Endothelial cell of umbilical vein (primary cell): Measurements from ENCODE around the gene REPIN1. TPM values are rescaled to one million over a fixed set of nuclear protein-coding genes. Genes with fewer than 3 reads are reported as not detected.

Source experiments
- BruUV-seq: library from RNA; stranded (reverse); fragments of 400-500 nt; replicated peaks from 2 replicates; lab custom pipeline; 2021; lab: Mats Ljungman, UMichigan
- CTCF ChIA-PET: fragments of 300-600, 350-600 bp; sonication (Branson Sonifier 250); formaldehyde crosslinking; loops from one replicate; lab custom pipeline; 2021; ENCODE audit warnings: antibody characterized with exemption, inconsistent platforms; lab: Charles Lee
- POLR2A ChIA-PET: fragments of 300-600, 350-600 bp; sonication (Branson Sonifier 250); formaldehyde crosslinking; loops from one replicate; lab custom pipeline; 2021; ENCODE audit warnings: antibody characterized with exemption, inconsistent platforms; lab: Charles Lee
- DNase-seq: peaks from one replicate; pipeline ENCODE4 v3.0.0-alpha.2; 2011; ENCODE audit warnings: low read depth, low spot score
- FAIRE-seq: peaks from 2 replicates; lab custom pipeline; 2011; peaks lifted over from hg19 to GRCh38; lab: Jason Lieb, UNC
- H2AFZ ChIP-seq: 2 replicates; pipeline ENCODE4 v1.6.0; 2012; ENCODE audit warnings: low read depth, low read length, control low read depth, inconsistent platforms
- H3K27ac ChIP-seq: 2 replicates; pipeline ENCODE4 v1.5.1; 2011; ENCODE audit warnings: low read depth, mild to moderate bottlenecking, control low read depth, low read length, moderate library complexity; ENCODE audit not compliant: insufficient read depth
- H3K27me3 ChIP-seq, 2 experiments: 2 replicates each; pipeline versions ENCODE4 v1.6.0 to v1.6.1; 2011; ENCODE audit warnings: low read length in 2 of 2, mixed read lengths in 1 of 2; ENCODE audit not compliant: control insufficient read depth in 2 of 2, insufficient read depth in 2 of 2
- H3K36me3 ChIP-seq, 2 experiments: 2 replicates in 1 of 2; 3 replicates in 1 of 2; pipeline ENCODE4 v1.5.1; 2011; ENCODE audit warnings: low read length in 2 of 2, mild to moderate bottlenecking in 1 of 2, moderate library complexity in 1 of 2; ENCODE audit not compliant: control insufficient read depth in 2 of 2, insufficient read depth in 2 of 2; ENCODE audit errors: extremely low read depth in 1 of 2
- H3K4me1 ChIP-seq: 3 replicates; pipeline ENCODE4 v1.5.1; 2011; ENCODE audit warnings: mild to moderate bottlenecking, low read length; ENCODE audit not compliant: control insufficient read depth, insufficient read depth; ENCODE audit errors: extremely low read depth
- H3K4me2 ChIP-seq: 2 replicates; pipeline ENCODE4 v1.6.1; 2011; ENCODE audit warnings: low read length, control low read depth, mixed read lengths; ENCODE audit not compliant: insufficient read depth
- H3K4me3 ChIP-seq, 3 experiments: fragments of 200-600 bp in 1 of 3; sonication (generic), shearing (Covaris generic) in 1 of 3; replicated peaks in 1 of 3; 2 replicates each; pipeline ENCODE4 v1.5.1; 2011 to 2016; ENCODE audit warnings: control low read depth in 3 of 3, low read length in 3 of 3, mild to moderate bottlenecking in 2 of 3, inconsistent platforms in 1 of 3, low read depth in 1 of 3, moderate library complexity in 1 of 3; ENCODE audit not compliant: insufficient read depth in 1 of 3
- H3K79me2 ChIP-seq: 2 replicates; pipeline ENCODE4 v1.6.0; 2012; ENCODE audit warnings: low read length, inconsistent platforms; ENCODE audit not compliant: control insufficient read depth, insufficient read depth
- H3K9ac ChIP-seq: replicated peaks from 2 replicates; pipeline ENCODE3; 2011; ENCODE audit warnings: low read length, control low read depth; ENCODE audit not compliant: insufficient read depth; ENCODE audit errors: extremely low read depth
- H3K9me1 ChIP-seq: replicated peaks from 3 replicates; pipeline ENCODE4 v1.6.0; 2011; ENCODE audit warnings: mild to moderate bottlenecking, low read length; ENCODE audit not compliant: control insufficient read depth, insufficient read depth; ENCODE audit errors: extremely low read depth
- H3K9me3 ChIP-seq: replicated peaks from 2 replicates; pipeline ENCODE4 v1.5.1; 2012; ENCODE audit warnings: low read length, inconsistent platforms; ENCODE audit not compliant: control insufficient read depth, insufficient read depth
- H4K20me1 ChIP-seq: replicated peaks from 2 replicates; pipeline ENCODE3; 2011; ENCODE audit warnings: mild to moderate bottlenecking, low read length; ENCODE audit not compliant: control insufficient read depth, insufficient read depth; ENCODE audit errors: extremely low read depth
- CTCF ChIP-seq, 2 donors: IDR thresholded peaks; 1 replicate in 1 of 2; 2 replicates in 1 of 2; pipeline ENCODE4 v1.5.1; 2011; ENCODE audit warnings: low read length in 2 of 2, mild to moderate bottlenecking in 2 of 2, moderate library complexity in 2 of 2, control low read depth in 1 of 2, inconsistent platforms in 1 of 2, low read depth in 1 of 2; ENCODE audit not compliant: insufficient read depth in 1 of 2; ENCODE audit errors: extremely low read depth in 1 of 2
- EZH2 ChIP-seq: IDR thresholded peaks from 2 replicates; pipeline ENCODE4 v1.6.1; 2012; ENCODE audit warnings: borderline replicate concordance, low read depth, mild to moderate bottlenecking, moderate library complexity, low read length, inconsistent platforms; ENCODE audit not compliant: severe bottlenecking
- FOS ChIP-seq: IDR thresholded peaks from 2 replicates; pipeline ENCODE4 v1.6.1; 2011; ENCODE audit warnings: mild to moderate bottlenecking, low read length, moderate library complexity, borderline replicate concordance; ENCODE audit not compliant: insufficient read depth
- GATA2 ChIP-seq: IDR thresholded peaks from 2 replicates; pipeline ENCODE4 v1.7.0; 2011; ENCODE audit warnings: low read depth, mild to moderate bottlenecking, moderate library complexity, mixed read lengths, low read length; ENCODE audit not compliant: insufficient read length, insufficient read depth
- JUN ChIP-seq: IDR thresholded peaks from 2 replicates; pipeline ENCODE4 v1.6.1; 2011; ENCODE audit warnings: borderline replicate concordance, low read depth; ENCODE audit not compliant: insufficient read length, insufficient read depth
- MYC ChIP-seq: IDR thresholded peaks from one replicate; pipeline ENCODE4 v1.6.1; 2011; ENCODE audit warnings: mild to moderate bottlenecking, low read depth, low read length
- POLR2A ChIP-seq: IDR thresholded peaks from 2 replicates; pipeline ENCODE4 v1.6.1; 2012; ENCODE audit warnings: low read depth, mild to moderate bottlenecking, control low read depth, low read length
- POLR2AphosphoS5 ChIP-seq: IDR thresholded peaks from 2 replicates; pipeline ENCODE4 v1.6.1; 2012; ENCODE audit warnings: low read depth, mild to moderate bottlenecking, control low read depth, low read length, moderate library complexity; ENCODE audit not compliant: insufficient read depth
- dilution Hi-C: fragments of 300-500 bp; cut with MboI; formaldehyde crosslinking; loops from one replicate; pipeline ENCODE4 v1.15.0; 2019; ENCODE audit warnings: low sequenced_read_pairs; ENCODE audit not compliant: extremely low pct_ligation_motif_present
- intact Hi-C: fragments of 100-400 bp; cut with micrococcal nuclease; formaldehyde crosslinking; loops from one replicate; pipeline ENCODE4 v1.10.0; 2022
- polyA plus RNA-seq, 4 experiments: library from polyadenylated mRNA; depleted of rRNA in 3 of 4; stranded (reverse) in 3 of 4; unstranded in 1 of 4; fragments of >200 nt; gene quantifications; 2 replicates each; pipeline versions ENCODE4 v1.2.1 to v1.2.3, GENCODE V29; 2011 to 2012; ENCODE audit warnings: missing spikeins in 1 of 4
- total RNA-seq: library from RNA; stranded (reverse); gene quantifications from 2 replicates; pipeline ENCODE4 v1.2.3, GENCODE V29; 2021
- TF ChIP-seq, protein P1 (sequence below): IDR thresholded peaks from 2 replicates; pipeline ENCODE4 v1.6.1; 2011; ENCODE audit not compliant: insufficient read depth, insufficient read length

Gene REPIN1
- total and polyA plus RNA-seq, 2 donors (not counting 3 experiments of a cell fraction or from before 2014, with no cell fraction given), result 108 to 140 TPM

- Histone ChIP-seq H3K9ac (peak overlapping the region; percentile 84), H3K27me3 (no peaks in the 10 kb centered on the region), H3K9me1 (no peaks in the 10 kb centered on the region), H3K4me2 (peak overlapping the region; percentile 38), H3K79me2 (peaks cover 54% of the 10 kb centered on the region), H3K4me3 (peak overlapping the region; percentile 49 to 79 (median 62)), H2AFZ (no peak overlapping the region), H4K20me1 (no peaks in the 10 kb centered on the region), H3K9me3 (no peaks in the 10 kb centered on the region), H3K27ac (peak overlapping the region; percentile 57), H3K4me1 (peaks cover 17% of the 10 kb centered on the region), H3K36me3 (peaks cover 15 to 37% of the 10 kb centered on the region in 2 experiments)
- POLR2A ChIA-PET, result interaction anchor here (2.4 kb wide), 1 partner anchor 9 kb away, joined by 13 read pairs; the partner anchor contains the start of gene ZNF775
- intact Hi-C loops, result loop anchor here (1.0 to 10.0 kb wide), 4 partner anchors 9 to 622 kb away; partner anchors contain the start of genes GIMAP4, GIMAP6, NOS3 and ZNF775
- TSS peak; percentile 14 for BruUV-seq
- peak; percentile 25 for DNase-seq
- no peak for FAIRE-seq
- CTCF ChIA-PET, result interaction anchor here (0.7 to 2.5 kb wide), 11 partner anchors 9 to 619 kb away, joined by 3 to 16 read pairs (median 3); partner anchors contain the start of gene ZNF775
- TF ChIP-seq CTCF (IDR thresholded peaks at IDR 0.05; ENCODE audit: extremely low read depth in 1 of 2, insufficient read depth in 1 of 2, low read depth in 1 of 2, low read length in 2 of 2), result no peak
- no peak for TF ChIP-seq EZH2
- TF ChIP-seq, protein P1, sequence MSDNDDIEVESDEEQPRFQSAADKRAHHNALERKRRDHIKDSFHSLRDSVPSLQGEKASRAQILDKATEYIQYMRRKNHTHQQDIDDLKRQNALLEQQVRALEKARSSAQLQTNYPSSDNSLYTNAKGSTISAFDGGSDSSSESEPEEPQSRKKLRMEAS, result no peak
- TF ChIP-seq POLR2A, result no peak
- TF ChIP-seq POLR2AphosphoS5, result no peak
- TF ChIP-seq FOS, result no peak
- TF ChIP-seq GATA2, result no peak
- no peak for TF ChIP-seq MYC
- TF ChIP-seq JUN, result no peak
- dilution Hi-C loops, result no loop called here
Measured at GRCh38 chr7:150369748-150370501, 1.3 kb downstream of the REPIN1 start.
